LNCaP clone FGC (cell line): ENCODE results near the gene KAT14.
"Not testable (repeated sequence)": the region's sequence is repeated elsewhere in the genome, so short reads cannot be mapped to it uniquely, and the experiment has no call there.

Source experiments
- DNase-seq: peaks from one replicate; pipeline ENCODE4 v3.0.0-alpha.2; 2011; ENCODE audit warnings: low read depth
- H3K4me3 ChIP-seq: 2 replicates; pipeline ENCODE4 v1.5.1; 2011; ENCODE audit warnings: mild to moderate bottlenecking, low read depth, low read length, control low read depth
- CTCF ChIP-seq: IDR thresholded peaks from 2 replicates; pipeline ENCODE4 v1.5.1; 2012; ENCODE audit warnings: mild to moderate bottlenecking; ENCODE audit not compliant: control insufficient read depth, insufficient read depth; ENCODE audit errors: extremely low read depth

The KAT14 gene

GRCh38 chr20:18137412-18138265, at the start of gene KAT14, which contains the start of gene PET117:
TSS of gene KAT14 (plus strand) at chr20:18137863. CDS start at chr20:18142661, 4,798 bp downstream.
TSS of gene PET117 (plus strand) at chr20:18137863. CDS start at chr20:18137956, 93 bp downstream.
- peak within 1 kb of the TSS; percentile 87 for H3K4me3 ChIP-seq
- TF ChIP-seq CTCF: no peak
- peak; percentile 74 for DNase-seq

- DNase-seq, H3K4me3 ChIP-seq: not testable (repeated sequence)
Observed at GRCh38 chr20:18088298-18088697, 49.4 kb upstream of the KAT14 start.

- H3K4me3 ChIP-seq, DNase-seq: not testable (repeated sequence)
Observed at GRCh38 chr20:18088841-18089240, 48.8 kb upstream of the KAT14 start.

- no peak for DNase-seq
- no peak for TF ChIP-seq CTCF
Observed at GRCh38 chr20:18090044-18090443, 47.6 kb upstream of the KAT14 start.

GRCh38 chr20:18090477-18090876, 47.2 kb upstream of the KAT14 start:
- no peak overlapping the region for H3K4me3 ChIP-seq
- DNase-seq: no peak
- no peak for TF ChIP-seq CTCF

More at GRCh38 chr20:18090044-18090443, 47.6 kb upstream of the KAT14 start:
- no peak overlapping the region for H3K4me3 ChIP-seq

- no peak for TF ChIP-seq CTCF
- no peak overlapping the region for H3K4me3 ChIP-seq
- no peak for DNase-seq
Observed at GRCh38 chr20:18091623-18092022, 46.0 kb upstream of the KAT14 start.

- no peak for DNase-seq
- TF ChIP-seq CTCF: no peak
- no peak overlapping the region for H3K4me3 ChIP-seq
Observed at GRCh38 chr20:18092890-18093289, 44.8 kb upstream of the KAT14 start.

- no peak for TF ChIP-seq CTCF
- H3K4me3 ChIP-seq: no peak overlapping the region
- DNase-seq: no peak
Observed at GRCh38 chr20:18093388-18093787, 44.3 kb upstream of the KAT14 start.
